Neural progenitor cell (in vitro differentiated cells): ENCODE results near the gene MAGI2. TPM values are rescaled to one million over a fixed set of nuclear protein-coding genes. Genes with fewer than 3 reads are reported as not detected.

Experiments used
- DNase-seq: peaks from one replicate; pipeline ENCODE4 v3.0.0-alpha.2; 2016; ENCODE audit warnings: low spot score
- H2AFZ ChIP-seq: fragments of 200-600 bp; sonication (generic); replicated peaks from 2 replicates; pipeline ENCODE4 v1.6.1; 2016; ENCODE audit warnings: antibody characterized with exemption
- H3F3A ChIP-seq: fragments of 200-600 bp; sonication (generic); 2 replicates; pipeline ENCODE4 v1.6.1; 2016; ENCODE audit warnings: antibody characterized with exemption, low read depth
- H3K27ac ChIP-seq: fragments of 200-600 bp; sonication (generic); 2 replicates; pipeline ENCODE4 v1.5.1; 2016; ENCODE audit warnings: mild to moderate bottlenecking
- H3K27me3 ChIP-seq: fragments of 200-600 bp; sonication (generic); 2 replicates; pipeline ENCODE4 v1.6.1; 2016; ENCODE audit warnings: mild to moderate bottlenecking, moderate library complexity
- H3K36me3 ChIP-seq: fragments of 200-600 bp; sonication (generic); 2 replicates; pipeline ENCODE4 v1.5.1; 2016
- H3K4me1 ChIP-seq: fragments of 200-600 bp; sonication (generic); 2 replicates; pipeline ENCODE4 v1.6.1; 2016; ENCODE audit warnings: mixed run types
- H3K4me2 ChIP-seq: fragments of 200-600 bp; sonication (generic); 2 replicates; pipeline ENCODE4 v1.6.1; 2016
- H3K4me3 ChIP-seq: fragments of 200-600 bp; sonication (generic); 2 replicates; pipeline ENCODE4 v1.5.1; 2016
- H3K79me2 ChIP-seq: fragments of 200-600 bp; sonication (generic); 2 replicates; pipeline ENCODE4 v1.6.1; 2016; ENCODE audit warnings: low read depth
- H3K9ac ChIP-seq: fragments of 200-600 bp; sonication (generic); 2 replicates; pipeline ENCODE4 v1.6.1; 2016
- H3K9me3 ChIP-seq: fragments of 200-600 bp; sonication (generic); 2 replicates; pipeline ENCODE4 v1.5.1; 2016; ENCODE audit warnings: low read depth
- H4K20me1 ChIP-seq: fragments of 200-600 bp; sonication (generic); 2 replicates; pipeline ENCODE4 v1.6.1; 2016; ENCODE audit warnings: low read depth
- H3K27ac Mint-ChIP-seq: 3 replicates; pipeline ENCODE4 v1.8.0; 2021; ENCODE audit warnings: mixed read lengths
- H3K27me3 Mint-ChIP-seq: 2 replicates; pipeline ENCODE4 v1.8.0; 2022; ENCODE audit warnings: low read depth, mild to moderate bottlenecking, inconsistent platforms, moderate library complexity, mixed read lengths; ENCODE audit not compliant: insufficient read depth
- H3K36me3 Mint-ChIP-seq: 3 replicates; pipeline ENCODE4 v1.8.0; 2021; ENCODE audit warnings: mixed read lengths
- H3K4me1 Mint-ChIP-seq: 3 replicates; pipeline ENCODE4 v1.8.0; 2021; ENCODE audit warnings: mixed read lengths
- H3K4me3 Mint-ChIP-seq: 3 replicates; pipeline ENCODE4 v1.8.0; 2021; ENCODE audit warnings: mild to moderate bottlenecking, moderate library complexity, mixed read lengths
- H3K9me3 Mint-ChIP-seq: 3 replicates; pipeline ENCODE4 v1.8.0; 2020; ENCODE audit warnings: mixed read lengths
- EZH2 ChIP-seq: fragments of 200-600 bp; sonication (generic); IDR thresholded peaks from 2 replicates; pipeline ENCODE4 v1.6.1; 2017; ENCODE audit warnings: antibody characterized with exemption, mild to moderate bottlenecking, moderate library complexity
- EZH2phosphoT487 ChIP-seq: fragments of 200-600 bp; sonication (generic); IDR thresholded peaks from 2 replicates; pipeline ENCODE4 v1.6.1; 2017; ENCODE audit warnings: antibody characterized with exemption
- total RNA-seq: library from RNA; depleted of rRNA; stranded (reverse); fragments of >200 nt; gene quantifications from 2 replicates; pipeline ENCODE4 v1.2.3, GENCODE V29; 2015; ENCODE audit warnings: low replicate concordance
- TF ChIP-seq, protein P1 (sequence below): fragments of 200-600 bp; sonication (generic); IDR thresholded peaks from 2 replicates; pipeline ENCODE4 v1.5.1; 2017; ENCODE audit warnings: antibody characterized with exemption, mild to moderate bottlenecking

Gene MAGI2
- total RNA-seq, 1 donor from 2014 or later = 5.8 TPM

DNA sequence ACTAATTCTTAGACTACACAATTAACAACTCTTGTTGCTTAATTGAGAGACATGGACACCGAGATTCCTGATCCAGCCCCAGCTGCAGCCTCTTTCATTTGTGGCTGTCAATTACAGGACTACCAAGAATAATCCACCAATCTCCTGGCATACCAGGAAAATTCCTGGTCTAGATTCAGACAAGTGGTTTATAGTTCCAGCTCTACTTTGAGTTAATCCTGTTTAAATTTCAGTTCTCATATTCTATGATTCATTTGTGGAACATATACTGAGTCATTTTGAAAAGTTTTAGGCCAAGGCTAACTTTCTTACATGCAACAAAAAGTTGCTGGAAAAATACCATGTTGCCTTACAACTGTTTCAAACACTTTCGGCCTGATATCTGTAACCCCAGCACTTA, 253.5 kb downstream of the MAGI2 start:
- no peak for DNase-seq
- H3K4me2 ChIP-seq = no peak overlapping the region
- no peak overlapping the region for H3K4me3 Mint-ChIP-seq

DNA sequence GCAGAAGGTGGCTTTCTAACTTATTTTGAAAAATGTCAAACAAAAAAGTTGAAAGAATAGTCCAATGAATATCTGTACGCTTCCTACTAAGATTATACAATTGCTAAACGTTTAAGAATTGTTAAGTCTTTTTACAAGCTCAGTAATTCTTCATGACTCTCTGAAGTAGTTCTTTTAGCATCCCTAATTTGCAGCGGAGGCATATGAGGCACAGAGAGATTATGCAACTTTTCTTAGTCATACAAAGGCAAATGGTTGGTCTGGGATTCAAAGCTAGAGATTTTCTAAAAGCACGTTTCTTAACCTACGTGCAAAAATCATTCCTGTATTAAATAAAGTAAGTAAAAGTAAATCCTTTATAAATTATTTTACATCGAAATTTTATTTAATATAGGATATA, 254.2 kb downstream of the MAGI2 start:
- no peak overlapping the region for H3K4me3 Mint-ChIP-seq
- Histone ChIP-seq H3K9ac (no peak overlapping the region), H3K27ac (no peak overlapping the region), H4K20me1 (no peaks in the 10 kb centered on the region), H3K4me3 (no peak overlapping the region), H3K4me1 (no peaks in the 10 kb centered on the region), H3K27me3 (no peaks in the 10 kb centered on the region), H3K4me2 (no peak overlapping the region), H3F3A (no peaks in the 10 kb centered on the region), H2AFZ (no peak overlapping the region), H3K36me3 (no peaks in the 10 kb centered on the region), H3K79me2 (no peaks in the 10 kb centered on the region), H3K9me3 (no peaks in the 10 kb centered on the region)
- H3K4me1 Mint-ChIP-seq = no peaks in the 10 kb centered on the region
- no peaks in the 10 kb centered on the region for H3K9me3 Mint-ChIP-seq
- no peaks in the 10 kb centered on the region for H3K27me3 Mint-ChIP-seq
- H3K36me3 Mint-ChIP-seq = no peaks in the 10 kb centered on the region
- DNase-seq = no peak
- TF ChIP-seq EZH2 (no peak), EZH2phosphoT487 (no peak)
- TF ChIP-seq, protein P1, sequence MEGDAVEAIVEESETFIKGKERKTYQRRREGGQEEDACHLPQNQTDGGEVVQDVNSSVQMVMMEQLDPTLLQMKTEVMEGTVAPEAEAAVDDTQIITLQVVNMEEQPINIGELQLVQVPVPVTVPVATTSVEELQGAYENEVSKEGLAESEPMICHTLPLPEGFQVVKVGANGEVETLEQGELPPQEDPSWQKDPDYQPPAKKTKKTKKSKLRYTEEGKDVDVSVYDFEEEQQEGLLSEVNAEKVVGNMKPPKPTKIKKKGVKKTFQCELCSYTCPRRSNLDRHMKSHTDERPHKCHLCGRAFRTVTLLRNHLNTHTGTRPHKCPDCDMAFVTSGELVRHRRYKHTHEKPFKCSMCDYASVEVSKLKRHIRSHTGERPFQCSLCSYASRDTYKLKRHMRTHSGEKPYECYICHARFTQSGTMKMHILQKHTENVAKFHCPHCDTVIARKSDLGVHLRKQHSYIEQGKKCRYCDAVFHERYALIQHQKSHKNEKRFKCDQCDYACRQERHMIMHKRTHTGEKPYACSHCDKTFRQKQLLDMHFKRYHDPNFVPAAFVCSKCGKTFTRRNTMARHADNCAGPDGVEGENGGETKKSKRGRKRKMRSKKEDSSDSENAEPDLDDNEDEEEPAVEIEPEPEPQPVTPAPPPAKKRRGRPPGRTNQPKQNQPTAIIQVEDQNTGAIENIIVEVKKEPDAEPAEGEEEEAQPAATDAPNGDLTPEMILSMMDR = no peak
- no peak overlapping the region for H3K27ac Mint-ChIP-seq

More for the DNA sequence above, 253.5 kb downstream of the MAGI2 start:
- no peaks in the 10 kb centered on the region for H4K20me1 ChIP-seq
- no peak overlapping the region for H3K4me3 ChIP-seq
- no peaks in the 10 kb centered on the region for H3K9me3 ChIP-seq
- no peak overlapping the region for H2AFZ ChIP-seq
- no peaks in the 10 kb centered on the region for H3K27me3 ChIP-seq
- no peaks in the 10 kb centered on the region for H3K79me2 ChIP-seq
- H3K27me3 Mint-ChIP-seq = no peaks in the 10 kb centered on the region
- no peaks in the 10 kb centered on the region for H3K9me3 Mint-ChIP-seq
- H3K36me3 ChIP-seq = no peaks in the 10 kb centered on the region
- no peaks in the 10 kb centered on the region for H3K4me1 ChIP-seq
- no peaks in the 10 kb centered on the region for H3F3A ChIP-seq
- TF ChIP-seq EZH2phosphoT487 (no peak), EZH2 (no peak)
- TF ChIP-seq, protein P1 = no peak
- H3K27ac Mint-ChIP-seq = no peak overlapping the region
- no peak overlapping the region for H3K9ac ChIP-seq
- H3K4me1 Mint-ChIP-seq = no peaks in the 10 kb centered on the region
- no peak overlapping the region for H3K27ac ChIP-seq
- H3K36me3 Mint-ChIP-seq = no peaks in the 10 kb centered on the region

DNA sequence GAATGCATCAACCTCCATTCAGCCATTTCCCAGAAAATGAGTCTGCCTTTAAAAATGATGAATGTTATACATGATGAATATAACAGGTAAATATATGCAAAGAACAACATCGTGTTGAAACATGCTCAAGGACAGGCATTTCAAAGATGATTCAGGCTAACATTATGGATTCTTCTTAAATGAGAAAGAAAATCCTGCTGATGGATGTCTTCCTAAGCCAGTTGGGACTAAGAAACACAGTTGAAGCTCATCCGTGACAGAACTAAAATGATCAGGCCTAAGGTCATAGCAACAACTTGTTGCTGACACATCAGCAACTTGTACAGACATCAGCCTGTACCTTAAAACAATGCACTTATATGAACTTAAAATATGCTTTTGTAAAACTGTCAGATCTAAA, 267.9 kb downstream of the MAGI2 start:
- H3K79me2 ChIP-seq = no peaks in the 10 kb centered on the region
- H3K27ac ChIP-seq = no peak overlapping the region
- no peak overlapping the region for H3K9ac ChIP-seq
- no peaks in the 10 kb centered on the region for H3K27me3 Mint-ChIP-seq
- no peaks in the 10 kb centered on the region for H3K4me1 ChIP-seq
- no peak overlapping the region for H3K27ac Mint-ChIP-seq
- H3K27me3 ChIP-seq = no peaks in the 10 kb centered on the region
- no peak overlapping the region for H3K4me2 ChIP-seq
- no peaks in the 10 kb centered on the region for H4K20me1 ChIP-seq
- no peak for DNase-seq
- H3K4me3 Mint-ChIP-seq = no peak overlapping the region
- H3K4me3 ChIP-seq = no peak overlapping the region
- H3K9me3 ChIP-seq = no peaks in the 10 kb centered on the region
- no peaks in the 10 kb centered on the region for H3F3A ChIP-seq
- no peaks in the 10 kb centered on the region for H3K9me3 Mint-ChIP-seq
- H3K36me3 Mint-ChIP-seq = no peaks in the 10 kb centered on the region
- no peak overlapping the region for H2AFZ ChIP-seq
- no peaks in the 10 kb centered on the region for H3K36me3 ChIP-seq
- no peaks in the 10 kb centered on the region for H3K4me1 Mint-ChIP-seq
- no peak for TF ChIP-seq EZH2phosphoT487
- TF ChIP-seq EZH2 = no peak
- TF ChIP-seq, protein P1 = no peak

DNA sequence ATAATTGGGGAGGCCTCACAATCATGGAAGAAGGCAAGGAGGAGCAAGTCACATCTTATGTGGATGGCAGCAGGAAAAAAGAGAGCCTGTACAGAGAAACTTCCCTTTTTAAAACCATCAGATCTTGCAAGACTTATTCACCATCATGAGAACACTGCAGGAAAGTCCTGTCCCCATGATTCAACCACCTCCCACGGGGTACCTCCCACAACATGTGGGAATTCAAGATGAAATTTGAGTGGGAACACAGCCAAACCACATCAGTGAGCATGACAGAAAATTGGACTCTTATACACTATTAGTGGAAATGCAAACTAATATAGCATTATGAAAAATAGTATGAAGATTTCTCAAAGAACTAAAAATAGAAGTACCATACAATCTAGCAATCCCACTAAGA, 271.2 kb downstream of the MAGI2 start:
- TF ChIP-seq EZH2 (no peak), EZH2phosphoT487 (no peak)
- TF ChIP-seq, protein P1 = no peak
- Mint-ChIP-seq H3K36me3 (no peaks in the 10 kb centered on the region), H3K27me3 (no peaks in the 10 kb centered on the region), H3K4me1 (no peaks in the 10 kb centered on the region), H3K4me3 (no peak overlapping the region), H3K27ac (no peak overlapping the region), H3K9me3 (no peaks in the 10 kb centered on the region)
- no peaks in the 10 kb centered on the region for H3K4me1 ChIP-seq
- no peaks in the 10 kb centered on the region for H3F3A ChIP-seq
- no peaks in the 10 kb centered on the region for H3K79me2 ChIP-seq
- no peak overlapping the region for H3K4me2 ChIP-seq
- no peak overlapping the region for H3K4me3 ChIP-seq
- no peak overlapping the region for H2AFZ ChIP-seq
- no peaks in the 10 kb centered on the region for H4K20me1 ChIP-seq
- H3K27ac ChIP-seq = no peak overlapping the region
- no peaks in the 10 kb centered on the region for H3K36me3 ChIP-seq
- H3K9me3 ChIP-seq = no peaks in the 10 kb centered on the region
- no peaks in the 10 kb centered on the region for H3K27me3 ChIP-seq
- H3K9ac ChIP-seq = no peak overlapping the region
- no peak for DNase-seq
